NCI-H345 (cell line): ENCODE measurements around the gene GLUD1.
"Not testable (repeated sequence)": the region's sequence is repeated elsewhere in the genome, so short reads cannot be mapped to it uniquely, and the experiment has no call there.

Source experiments
- DNase-seq: peaks from one replicate; lab custom pipeline; 2025; lab: John Stamatoyannopoulos, UW

Gene GLUD1

GRCh38 chr10:87043579-87043978, 51.1 kb downstream of the GLUD1 start:
- not testable (repeated sequence) for DNase-seq

- DNase-seq, result no peak
These were observed 55.9 kb downstream of the GLUD1 start for GRCh38 chr10:87038786-87039185.

- DNase-seq, result no peak
These were observed 56.3 kb downstream of the GLUD1 start for GRCh38 chr10:87038286-87038717.

- DNase-seq, result no peak
These were observed 58.0 kb downstream of the GLUD1 start for GRCh38 chr10:87036623-87037022.

GRCh38 chr10:87030912-87031635, 63.6 kb downstream of the GLUD1 start:
- no peak for DNase-seq

- DNase-seq, result not testable (repeated sequence)
These were observed 64.2 kb downstream of the GLUD1 start for GRCh38 chr10:87030419-87030818.

GRCh38 chr10:87026747-87027508, 67.7 kb downstream of the GLUD1 start:
- DNase-seq, result not testable (repeated sequence)

GRCh38 chr10:87025285-87025958, 69.2 kb downstream of the GLUD1 start:
- DNase-seq, result not testable (repeated sequence)

- not testable (repeated sequence) for DNase-seq
These were observed 74.6 kb downstream of the GLUD1 start, which contains the start of gene FAM25A for GRCh38 chr10:87020056-87020455. Gene FAM25A (plus strand): TSS chr10:87020294. CDS start chr10:87020325, 31 bp downstream.

- not testable (repeated sequence) for DNase-seq
These were observed 75.1 kb downstream of the GLUD1 start for GRCh38 chr10:87019504-87019903.

GRCh38 chr10:87019066-87019465, 75.6 kb downstream of the GLUD1 start:
- not testable (repeated sequence) for DNase-seq

GRCh38 chr10:87018127-87018526, 76.5 kb downstream of the GLUD1 start:
- DNase-seq, result not testable (repeated sequence)

GRCh38 chr10:87014986-87015716, 79.5 kb downstream of the GLUD1 start:
- not testable (repeated sequence) for DNase-seq

GRCh38 chr10:87013528-87013927, 81.1 kb downstream of the GLUD1 start:
- DNase-seq, result not testable (repeated sequence)

GRCh38 chr10:87009134-87009696, 85.4 kb downstream of the GLUD1 start:
- DNase-seq, result not testable (repeated sequence)

- not testable (repeated sequence) for DNase-seq
These were observed 86.3 kb downstream of the GLUD1 start for GRCh38 chr10:87008303-87008702.

- DNase-seq, result not testable (repeated sequence)
These were observed 87.0 kb downstream of the GLUD1 start for GRCh38 chr10:87007674-87008073.

GRCh38 chr10:87007124-87007523, 87.5 kb downstream of the GLUD1 start:
- not testable (repeated sequence) for DNase-seq

GRCh38 chr10:87000491-87000890, 94.2 kb downstream of the GLUD1 start:
- DNase-seq, result no peak
